ENCODE data around the gene RNF130.
A peak's percentile ranks its signal among the peaks of the same experiment; 100 is the strongest.
"Not testable (repeated sequence)": the region's sequence is repeated elsewhere in the genome, so short reads cannot be mapped to it uniquely, and the experiment has no call there.

Gene RNF130

DNA sequence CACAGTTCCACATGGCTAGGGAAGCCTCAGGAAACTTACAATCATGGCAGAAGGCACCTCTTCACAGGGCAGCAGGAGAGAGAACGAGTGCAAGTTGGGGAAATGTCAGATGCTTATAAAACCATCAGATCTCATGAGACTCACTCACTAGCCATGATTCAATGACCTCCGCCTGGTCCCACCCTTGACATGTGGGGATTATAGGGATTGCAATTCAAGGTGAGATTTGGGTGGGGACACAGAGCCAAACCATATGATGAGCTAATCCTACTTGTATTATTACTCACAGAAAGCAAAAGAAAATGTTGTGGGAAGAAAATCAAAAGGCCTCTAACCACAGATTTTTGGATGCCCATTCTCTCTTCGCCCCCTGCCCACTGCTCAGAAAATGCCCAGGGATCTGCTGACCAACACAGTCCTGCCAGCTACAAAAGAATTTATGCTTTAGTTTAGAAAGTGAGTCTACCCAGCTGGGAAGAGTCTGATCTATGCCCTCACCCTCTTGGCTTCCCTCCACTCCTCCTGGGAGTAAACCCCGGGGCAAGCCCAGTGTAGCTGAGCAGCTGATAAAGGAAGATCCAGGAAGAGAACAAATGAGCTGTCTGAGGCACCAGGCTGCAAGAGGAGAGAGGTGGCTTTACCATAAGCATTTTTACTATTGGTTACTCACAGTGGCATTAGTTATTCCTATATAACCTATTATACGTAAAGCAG is 53.1 kb downstream of the RNF130 start:
- DNase-seq (ENCODE audit: low spot score): no peak

DNA sequence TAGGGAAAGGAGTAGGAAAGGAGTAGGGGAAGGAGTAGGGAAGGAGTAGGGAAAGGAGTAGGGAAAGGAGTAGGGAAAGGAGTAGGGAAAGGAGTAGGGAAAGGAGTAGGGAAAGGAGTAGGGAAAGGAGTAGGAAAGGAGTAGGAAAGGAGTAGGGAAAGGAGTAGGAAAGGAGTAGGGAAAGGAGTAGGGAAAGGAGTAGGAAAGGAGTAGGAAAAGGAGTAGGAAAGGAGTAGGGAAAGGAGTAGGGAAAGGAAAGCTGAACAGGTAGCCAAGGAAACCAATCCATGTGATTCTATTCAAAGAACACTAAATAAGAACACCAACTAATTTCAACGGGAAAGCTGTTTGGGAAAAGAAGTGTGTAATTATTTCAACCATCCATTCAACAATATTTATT is 56.0 kb downstream of the RNF130 start:
- DNase-seq (ENCODE audit: low spot score): not testable (repeated sequence)

DNA sequence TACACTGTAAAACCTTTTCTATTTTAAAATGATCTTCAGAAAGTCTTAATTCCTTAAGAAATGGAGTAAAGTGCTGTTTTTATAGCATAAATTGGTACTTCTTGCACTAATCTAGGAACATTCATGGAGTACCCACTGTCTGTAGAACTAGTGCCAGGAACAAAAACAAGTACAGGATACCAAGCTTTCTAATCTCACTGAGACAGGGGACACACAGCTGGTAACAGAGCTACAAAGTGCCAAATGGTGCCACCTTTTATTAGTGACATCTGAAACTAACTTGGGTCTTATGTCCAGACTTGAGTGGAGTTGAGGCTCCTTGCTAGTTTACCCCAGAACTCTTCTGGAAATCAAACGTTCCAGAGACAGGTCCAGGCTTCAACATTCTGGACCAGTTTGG is 57.9 kb downstream of the RNF130 start:
- DNase-seq (ENCODE audit: low spot score): no peak

GRCh38 chr5:180012316-180012715 is 59.2 kb downstream of the RNF130 start:
- DNase-seq (ENCODE audit: low spot score): no peak

DNA sequence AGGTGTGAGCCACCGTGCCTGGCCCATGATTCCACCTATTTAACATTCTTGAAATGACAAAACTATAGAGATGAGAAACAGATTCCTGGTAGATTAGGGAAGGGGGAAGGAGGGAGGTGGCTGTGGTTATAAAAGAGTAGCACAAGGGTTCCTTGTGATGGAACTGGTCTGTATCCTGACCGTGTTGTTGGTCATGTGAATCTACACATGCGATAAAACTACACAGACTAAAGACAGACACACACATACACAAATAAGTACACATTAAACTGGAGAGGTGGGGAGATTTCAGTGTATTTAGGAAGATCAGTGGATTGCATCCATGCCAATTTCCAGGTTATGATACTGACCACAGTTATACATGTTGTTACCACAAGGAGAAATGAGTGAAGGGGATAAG is 60.9 kb downstream of the RNF130 start:
- no peak for DNase-seq (ENCODE audit: low spot score)

- no peak for DNase-seq (ENCODE audit: low spot score)
Measured at GRCh38 chr5:180009581-180009980, 62.0 kb downstream of the RNF130 start.

DNA sequence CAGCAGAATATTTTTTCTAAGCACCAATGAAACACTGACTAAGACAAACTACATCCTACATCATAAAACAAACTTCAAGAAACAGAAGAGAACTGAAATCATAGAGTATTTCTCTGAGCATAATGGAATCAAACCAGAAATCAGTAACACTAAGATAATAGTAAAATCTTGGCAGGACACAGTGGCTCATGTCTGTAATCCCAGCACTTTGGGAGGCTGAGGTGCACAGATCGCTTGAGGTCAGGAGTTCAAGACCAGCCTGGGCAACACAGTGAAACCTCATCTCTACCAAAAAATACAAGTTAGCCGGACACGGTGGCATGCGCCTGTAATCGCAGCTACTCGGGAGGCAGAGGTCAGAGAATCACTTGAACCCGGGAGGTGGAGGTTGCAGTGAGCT is 63.1 kb downstream of the RNF130 start:
- no peak for DNase-seq (ENCODE audit: low spot score)

DNA sequence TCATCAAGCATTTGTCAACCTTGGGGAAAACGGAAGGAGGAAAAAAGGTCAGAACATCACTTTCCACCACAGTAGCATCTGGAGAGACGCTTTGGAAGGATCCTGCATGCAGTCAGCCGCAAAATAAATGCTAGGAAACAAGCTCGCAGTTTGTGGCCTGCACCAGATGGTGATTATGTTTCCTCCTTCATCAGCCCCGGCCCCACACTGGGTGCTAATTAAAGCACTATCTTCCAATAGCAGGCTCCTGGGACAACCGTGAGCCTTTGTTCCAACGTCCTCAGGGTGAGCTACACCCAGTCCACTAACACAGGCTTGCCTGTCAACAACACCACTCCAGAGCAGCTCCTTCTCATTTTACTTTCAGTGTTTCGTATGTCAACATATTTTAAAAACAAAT is 64.0 kb downstream of the RNF130 start:
- no peak for DNase-seq (ENCODE audit: low spot score)

- DNase-seq (ENCODE audit: low spot score): no peak
Measured at GRCh38 chr5:180006141-180006540, 65.4 kb downstream of the RNF130 start.

DNA sequence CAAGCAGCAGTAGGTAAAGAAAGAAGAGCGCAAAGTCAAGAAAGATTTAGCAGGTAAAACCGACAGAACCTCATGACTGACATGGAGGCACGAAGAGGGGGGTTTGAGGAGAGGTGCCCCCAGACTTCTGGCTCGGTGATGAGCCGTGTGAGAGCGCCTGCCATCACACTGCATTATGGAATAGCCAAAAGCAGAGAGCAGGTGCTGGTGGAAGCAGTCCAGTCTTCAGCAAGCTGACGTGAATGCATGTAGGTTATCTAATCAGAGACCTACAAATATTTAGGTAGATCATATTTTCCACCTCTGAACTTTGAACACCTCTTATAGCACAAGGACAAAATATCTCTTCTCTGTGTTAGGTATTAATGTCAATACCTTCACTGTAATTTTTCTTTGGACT is 68.4 kb downstream of the RNF130 start:
- no peak for DNase-seq (ENCODE audit: low spot score)

- DNase-seq (ENCODE audit: low spot score): no peak
Measured at GRCh38 chr5:180001742-180002141, 69.8 kb downstream of the RNF130 start.

DNA sequence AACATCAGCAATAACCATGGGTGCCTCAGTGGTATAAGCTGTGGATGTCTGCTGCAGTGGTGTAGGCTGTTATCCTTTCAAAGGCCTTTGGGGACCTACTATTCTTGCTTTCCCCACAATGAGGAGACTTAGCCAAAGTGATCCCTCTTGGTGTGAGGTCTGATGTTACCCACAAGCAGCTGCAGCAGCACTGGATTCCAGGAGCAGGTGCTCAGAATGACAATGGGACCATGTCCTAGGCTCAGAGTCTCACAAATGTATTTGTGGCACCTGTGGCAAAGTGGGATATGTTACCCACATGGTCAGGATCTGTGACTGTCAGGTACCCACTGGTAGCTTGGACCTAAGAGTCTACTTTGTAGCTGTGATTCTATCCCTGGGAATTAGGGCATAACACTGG is 70.4 kb downstream of the RNF130 start:
- no peak for DNase-seq (ENCODE audit: low spot score)

GRCh38 chr5:179998485-179998884 is 73.1 kb downstream of the RNF130 start:
- DNase-seq (ENCODE audit: low spot score): no peak

DNA sequence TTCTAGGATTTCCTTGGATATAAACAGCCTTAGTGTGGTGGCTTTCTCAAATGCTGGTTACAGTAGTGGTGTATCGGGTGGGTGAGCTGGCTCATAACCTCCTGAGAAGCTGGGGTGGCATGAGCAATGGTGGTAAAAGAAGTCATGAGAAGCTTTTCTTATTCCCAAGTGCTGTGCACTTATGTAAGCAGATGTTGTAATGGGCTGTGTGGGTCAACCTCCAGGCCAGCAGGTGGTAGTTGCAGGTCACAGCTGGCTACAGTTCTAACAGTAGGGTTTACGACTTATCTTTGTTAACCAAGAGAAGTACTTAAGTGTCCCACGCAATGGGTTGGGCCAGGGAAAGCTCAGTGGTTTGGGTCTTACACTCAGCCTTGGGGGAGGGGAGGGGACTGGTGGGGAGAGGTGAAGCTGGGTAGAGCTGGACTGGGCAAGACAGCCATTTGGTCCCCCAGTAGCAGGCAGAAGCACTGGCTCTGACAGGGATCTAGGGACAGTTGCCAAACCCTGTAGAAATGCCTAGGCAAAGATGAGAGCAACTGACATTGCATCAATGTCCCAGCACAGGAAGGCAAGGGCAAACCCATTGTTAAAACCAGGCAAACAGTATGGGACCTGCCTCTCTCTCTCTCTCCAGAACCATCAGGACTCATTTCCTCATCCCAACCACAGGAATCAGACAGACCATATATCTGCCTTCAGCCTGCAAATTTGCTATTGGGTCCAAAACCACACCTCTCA is 76.8 kb downstream of the RNF130 start:
- DNase-seq (ENCODE audit: low spot score): no peak

DNA sequence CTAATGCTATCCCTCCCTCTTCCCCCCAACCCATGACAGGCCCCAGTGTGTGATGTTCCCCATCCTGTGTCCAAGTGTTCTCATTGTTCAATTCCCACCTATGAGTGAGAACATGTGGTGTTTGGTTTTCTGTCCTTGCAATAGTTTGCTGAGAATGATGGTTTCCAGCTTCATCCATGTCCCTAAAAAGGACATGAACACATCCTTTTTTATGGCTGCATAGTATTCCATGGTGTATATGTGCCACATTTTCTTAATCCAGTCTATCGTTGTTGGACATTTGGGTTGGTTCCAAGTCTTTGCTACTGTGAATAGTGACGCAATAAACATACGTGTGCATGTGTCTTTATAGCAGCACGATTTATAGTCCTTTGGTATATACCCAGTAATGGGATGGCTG is 78.7 kb downstream of the RNF130 start:
- DNase-seq (ENCODE audit: low spot score): not testable (repeated sequence)

- no peak for DNase-seq (ENCODE audit: low spot score)
Measured at GRCh38 chr5:179991106-179991505, 80.5 kb downstream of the RNF130 start.

- DNase-seq (ENCODE audit: low spot score): not testable (repeated sequence)
Measured at GRCh38 chr5:179990525-179990924, 81.0 kb downstream of the RNF130 start.

DNA sequence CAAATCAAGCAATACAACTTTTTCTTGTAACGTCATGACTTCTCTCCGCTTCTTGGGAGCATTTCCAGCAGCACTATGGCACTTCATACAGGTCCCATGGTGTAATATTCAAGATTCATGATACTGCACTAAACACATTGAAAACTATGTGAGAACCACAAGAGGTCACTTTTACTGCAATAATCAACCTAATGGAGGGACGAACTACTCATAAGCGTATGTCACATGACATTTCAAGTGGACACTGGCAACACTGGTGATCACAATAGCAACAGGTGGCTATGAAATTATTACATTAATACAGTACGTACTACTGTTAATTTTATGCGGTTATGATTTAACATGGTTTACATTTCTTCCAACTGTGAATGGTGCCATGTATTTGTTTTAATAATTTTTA is 85.2 kb downstream of the RNF130 start:
- DNase-seq (ENCODE audit: low spot score): no peak

- no peak for DNase-seq (ENCODE audit: low spot score)
Measured at GRCh38 chr5:179981636-179982035, 89.9 kb downstream of the RNF130 start.

- no peak for DNase-seq (ENCODE audit: low spot score)
Measured at GRCh38 chr5:179980767-179981166, 90.8 kb downstream of the RNF130 start.

GRCh38 chr5:179978792-179979191 is 92.8 kb downstream of the RNF130 start:
- no peak for DNase-seq (ENCODE audit: low spot score)

GRCh38 chr5:179975713-179976134 is 95.8 kb downstream of the RNF130 start:
- DNase-seq (ENCODE audit: low spot score): no peak

GRCh38 chr5:179974946-179975712 is 96.4 kb downstream of the RNF130 start:
- DNase-seq (ENCODE audit: low spot score): peak; percentile 20
